ENCODE measurements around the gene MEGF11. TPM values are rescaled to one million over a fixed set of nuclear protein-coding genes. Genes with fewer than 3 reads are reported as not detected.

Gene MEGF11
- polyA plus RNA-seq, 1 of the 3 experiments (the other 2 are of a cell fraction): not detected

- POLR2A ChIA-PET: no interaction called here
- H3K27ac ChIP-seq (ENCODE audit: low read depth in 2 of 2, low read length in 1 of 2): no peak overlapping the region; a peak in 1 of 4 replicates
- no peak overlapping the region for H3K4me3 ChIP-seq (ENCODE audit: low read depth in 2 of 2, low read length in 1 of 2)
- H2AFZ ChIP-seq (ENCODE audit: low read depth): no peak overlapping the region
- peaks cover 0 to 28% of the 10 kb centered on the region in 2 experiments; a peak in 2 of 4 replicates for H3K4me1 ChIP-seq (ENCODE audit: control insufficient read depth in 1 of 2, insufficient read depth in 2 of 2, low read depth in 1 of 2, low read length in 1 of 2)
- no peak overlapping the region for H3K9ac ChIP-seq
- H3K79me2 ChIP-seq (ENCODE audit: insufficient read depth): no peaks in the 10 kb centered on the region
- WGBS (ENCODE audit: low lambda C conversion rate): 64% methylated on average over 7 of the region's 7 CpGs
- no peak for DNase-seq
- no peaks in the 10 kb centered on the region for H3K27me3 ChIP-seq (ENCODE audit: insufficient read depth)
- no peaks in the 10 kb centered on the region for H4K20me1 ChIP-seq (ENCODE audit: insufficient read depth)
- H3K4me2 ChIP-seq: no peak overlapping the region
- CTCF ChIA-PET: interaction anchor here (0.6 to 1.9 kb wide), 4 partner anchors 10 to 545 kb away, joined by 3 to 5 read pairs (median 4); no protein-coding TSS in a partner anchor
- TF ChIP-seq FOXJ3 (CRISPR knock-in tag; IDR thresholded peaks at IDR 0.05) (no peak), RCOR1 (IDR thresholded peaks at IDR 0.05; ENCODE audit: low read length) (no peak), EP300 (IDR thresholded peaks at IDR 0.05; ENCODE audit: borderline replicate concordance in 1 of 2, low read depth in 1 of 2, low read length in 1 of 2) (no peak)
- H3K36me3 ChIP-seq (replicated peaks in 1 of 2; ENCODE audit: control insufficient read depth in 1 of 2, insufficient read depth in 2 of 2, low read length in 1 of 2): no peaks in the 10 kb centered on the region
- no peaks in the 10 kb centered on the region for H3K9me3 ChIP-seq
- no peaks in the 10 kb centered on the region for H3K9me2 ChIP-seq
- no peaks in the 10 kb centered on the region for H3F3A ChIP-seq (replicated peaks; ENCODE audit: insufficient read depth)
Observed at GRCh38 chr15:65953622-65954021, 299.9 kb downstream of the MEGF11 start.

GRCh38 chr15:65952391-65953053, 301.0 kb downstream of the MEGF11 start:
- TF ChIP-seq SIN3A (IDR thresholded peaks at IDR 0.05; ENCODE audit: borderline replicate concordance, low read depth, low read length): no peak
- no peak for TF ChIP-seq USF1 (IDR thresholded peaks at IDR 0.05; ENCODE audit: borderline replicate concordance, low read depth)
- peak; percentile 97 for TF ChIP-seq REST (IDR thresholded peaks at IDR 0.05; ENCODE audit: low read depth, low read length)
- no peak for TF ChIP-seq MAX (IDR thresholded peaks at IDR 0.05; ENCODE audit: low read depth)
- Histone ChIP-seq H3K27ac (ENCODE audit: low read depth in 2 of 2, low read length in 1 of 2) (no peak overlapping the region), H3K4me2 (no peak overlapping the region), H2AFZ (ENCODE audit: low read depth) (no peak overlapping the region), H3K9me2 (no peaks in the 10 kb centered on the region), H3F3A (replicated peaks; ENCODE audit: insufficient read depth) (no peaks in the 10 kb centered on the region), H3K79me2 (ENCODE audit: insufficient read depth) (no peaks in the 10 kb centered on the region), H3K27me3 (ENCODE audit: insufficient read depth) (no peaks in the 10 kb centered on the region), H3K36me3 (replicated peaks in 1 of 2; ENCODE audit: control insufficient read depth in 1 of 2, insufficient read depth in 2 of 2, low read length in 1 of 2) (no peaks in the 10 kb centered on the region), H3K4me1 (ENCODE audit: control insufficient read depth in 1 of 2, insufficient read depth in 2 of 2, low read depth in 1 of 2, low read length in 1 of 2) (peaks cover 0 to 36% of the 10 kb centered on the region in 2 experiments; a peak in 2 of 4 replicates), H4K20me1 (ENCODE audit: insufficient read depth) (no peaks in the 10 kb centered on the region), H3K9me3 (no peaks in the 10 kb centered on the region), H3K9ac (no peak overlapping the region), H3K4me3 (ENCODE audit: low read depth in 2 of 2, low read length in 1 of 2) (no peak overlapping the region)
- no peak for DNase-seq
- POLR2A ChIA-PET: no interaction called here
- CTCF ChIA-PET: interaction anchor here (1.1 to 1.9 kb wide), 3 partner anchors 11 to 546 kb away, joined by 3 to 5 read pairs (median 5); no protein-coding TSS in a partner anchor
- 53% methylated on average over 7 of the region's 7 CpGs for WGBS (ENCODE audit: low lambda C conversion rate)
